HG03159 (cell line): Measurements from ENCODE around the gene TP53TG3B.
"Not testable (repeated sequence)": the region's sequence is repeated elsewhere in the genome, so short reads cannot be mapped to it uniquely, and the experiment has no call there.

Experiments used
- ATAC-seq: cut with Tn5 transposase; IDR thresholded peaks from one replicate; pipeline ENCODE4 v1.9.1; 2021; ENCODE audit warnings: mild to moderate bottlenecking, moderate library complexity; ENCODE audit not compliant: unreplicated experiment

The TP53TG3B gene, protein sequence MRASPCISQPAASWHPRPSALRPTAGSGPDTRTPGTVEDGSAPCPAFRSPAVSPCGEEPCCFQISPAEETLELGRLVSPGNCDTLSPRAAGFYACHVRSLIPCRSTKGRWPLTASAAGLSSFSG

DNA sequence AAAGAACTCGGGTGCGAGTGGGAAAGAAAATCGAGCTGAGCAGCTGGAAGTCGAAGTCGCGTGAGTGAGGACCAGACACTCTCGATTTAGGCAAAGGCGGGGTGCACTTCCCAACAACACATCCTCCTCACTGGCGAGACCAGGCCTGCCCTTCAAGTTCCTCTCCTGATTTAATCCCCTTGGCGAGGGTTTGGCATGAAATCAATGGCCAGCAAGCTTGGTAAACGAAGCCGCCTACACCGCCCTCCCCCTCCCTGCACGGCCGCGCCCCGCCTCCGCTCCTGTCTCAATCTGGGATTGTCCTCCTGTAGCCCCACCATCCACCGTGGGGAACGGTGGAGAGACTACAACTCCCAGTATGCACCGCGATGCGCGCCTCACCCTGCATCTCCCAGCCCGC, at the start of gene TP53TG3B:
TSS of gene TP53TG3B (plus strand) at position 301 of the 400 bp plus-strand sequence. CDS start at position 369, 68 bp downstream.
- ATAC-seq = not testable (repeated sequence)

DNA sequence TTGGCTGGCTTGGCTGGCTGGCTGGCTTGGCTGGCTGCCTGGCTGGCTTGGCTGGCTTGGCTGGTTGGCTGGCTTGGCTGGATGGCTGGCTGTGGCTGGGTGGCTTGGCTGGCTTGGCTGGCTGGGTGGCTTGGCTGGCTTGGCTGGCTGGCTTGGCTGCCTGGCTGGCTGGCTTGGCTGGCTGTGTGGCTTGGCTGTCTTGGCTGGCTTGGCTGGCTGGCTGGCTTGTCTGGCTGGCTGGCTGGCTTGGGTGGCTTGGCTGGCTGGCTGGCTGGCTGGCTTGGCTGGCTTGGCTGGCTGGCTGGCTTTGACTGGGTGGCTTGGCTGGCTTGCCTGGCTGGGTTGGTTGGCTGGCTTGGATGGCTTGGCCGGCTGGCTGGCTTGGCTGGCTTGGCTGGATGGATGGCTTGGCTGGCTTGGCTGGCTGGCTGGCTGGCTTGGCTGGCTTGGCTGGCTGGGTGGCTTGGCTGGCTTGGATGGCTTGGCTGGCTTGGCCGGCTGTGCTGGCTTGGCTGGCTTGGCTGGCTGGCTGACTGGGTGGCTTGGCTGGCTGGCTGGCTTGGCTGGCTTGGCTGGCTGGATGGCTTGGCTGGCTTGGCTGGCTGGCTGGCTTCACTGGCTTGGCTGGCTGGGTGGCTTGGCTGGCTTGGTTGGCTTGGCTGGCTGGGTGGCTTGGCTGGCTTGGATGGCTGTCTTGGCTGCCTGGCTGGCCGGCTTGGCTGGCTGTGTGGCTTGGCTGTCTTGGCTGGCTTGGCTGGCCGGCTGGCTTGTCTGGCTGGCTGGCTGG, 24.2 kb upstream of the TP53TG3B start:
- not testable (repeated sequence) for ATAC-seq

DNA sequence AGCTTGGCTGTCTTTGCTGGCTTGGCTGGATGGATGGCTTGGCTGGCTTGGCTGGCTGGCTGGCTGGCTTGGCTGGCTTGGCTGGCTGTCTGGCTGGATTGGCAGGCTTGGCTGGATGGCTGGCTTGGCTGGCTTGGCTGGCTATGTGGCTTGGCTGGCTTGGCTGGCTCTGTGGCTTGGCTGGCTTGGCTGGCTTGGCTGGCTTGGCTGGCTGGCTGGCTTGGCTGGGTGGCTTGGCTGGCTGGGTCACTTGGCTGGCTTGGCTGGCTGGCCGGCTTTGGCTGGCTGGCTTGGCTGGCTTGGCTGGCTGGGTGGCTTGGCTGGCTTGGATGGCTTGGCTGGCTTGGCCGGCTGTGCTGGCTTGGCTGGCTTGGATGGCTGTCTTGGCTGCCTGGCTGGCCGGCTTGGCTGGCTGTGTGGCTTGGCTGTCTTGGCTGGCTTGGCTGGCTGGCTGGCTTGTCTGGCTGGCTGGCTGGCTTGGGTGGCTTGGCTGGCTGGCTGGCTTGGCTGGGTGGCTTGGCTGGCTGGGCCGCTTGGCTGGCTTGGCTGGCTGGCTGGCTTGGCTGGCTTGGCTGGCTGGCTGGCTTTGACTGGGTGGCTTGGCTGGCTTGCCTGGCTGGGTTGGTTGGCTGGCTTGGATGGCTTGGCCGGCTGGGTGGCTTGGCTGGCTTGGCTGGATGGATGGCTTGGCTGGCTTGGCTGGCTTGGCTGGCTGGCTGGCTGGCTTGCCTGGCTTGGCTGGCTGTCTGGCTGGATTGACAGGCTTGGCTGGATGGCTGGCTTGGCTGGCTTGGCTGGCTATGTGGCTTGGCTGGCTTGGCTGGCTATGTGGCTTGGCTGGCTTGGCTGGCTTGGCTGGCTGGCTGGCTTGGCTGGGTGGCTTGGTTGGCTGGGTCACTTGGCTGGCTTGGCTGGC, 22.8 kb upstream of the TP53TG3B start:
- not testable (repeated sequence) for ATAC-seq

DNA sequence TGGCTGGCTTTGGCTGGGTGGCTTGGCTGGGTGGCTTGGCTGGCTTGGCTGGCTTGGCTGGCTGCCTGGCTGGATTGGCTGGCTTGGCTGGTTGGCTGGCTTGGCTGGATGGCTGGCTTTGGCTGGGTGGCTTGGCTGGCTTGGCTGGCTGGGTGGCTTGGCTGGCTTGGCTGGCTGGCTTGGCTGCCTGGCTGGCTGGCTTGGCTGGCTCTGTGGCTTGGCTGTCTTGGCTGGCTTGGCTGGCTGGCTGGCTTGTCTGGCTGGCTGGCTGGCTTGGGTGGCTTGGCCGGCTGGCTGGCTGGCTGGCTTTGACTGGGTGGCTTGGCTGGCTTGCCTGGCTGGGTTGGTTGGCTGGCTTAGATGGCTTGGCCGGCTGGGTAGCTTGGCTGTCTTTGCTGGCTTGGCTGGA, 22.1 kb upstream of the TP53TG3B start:
- ATAC-seq = not testable (repeated sequence)

DNA sequence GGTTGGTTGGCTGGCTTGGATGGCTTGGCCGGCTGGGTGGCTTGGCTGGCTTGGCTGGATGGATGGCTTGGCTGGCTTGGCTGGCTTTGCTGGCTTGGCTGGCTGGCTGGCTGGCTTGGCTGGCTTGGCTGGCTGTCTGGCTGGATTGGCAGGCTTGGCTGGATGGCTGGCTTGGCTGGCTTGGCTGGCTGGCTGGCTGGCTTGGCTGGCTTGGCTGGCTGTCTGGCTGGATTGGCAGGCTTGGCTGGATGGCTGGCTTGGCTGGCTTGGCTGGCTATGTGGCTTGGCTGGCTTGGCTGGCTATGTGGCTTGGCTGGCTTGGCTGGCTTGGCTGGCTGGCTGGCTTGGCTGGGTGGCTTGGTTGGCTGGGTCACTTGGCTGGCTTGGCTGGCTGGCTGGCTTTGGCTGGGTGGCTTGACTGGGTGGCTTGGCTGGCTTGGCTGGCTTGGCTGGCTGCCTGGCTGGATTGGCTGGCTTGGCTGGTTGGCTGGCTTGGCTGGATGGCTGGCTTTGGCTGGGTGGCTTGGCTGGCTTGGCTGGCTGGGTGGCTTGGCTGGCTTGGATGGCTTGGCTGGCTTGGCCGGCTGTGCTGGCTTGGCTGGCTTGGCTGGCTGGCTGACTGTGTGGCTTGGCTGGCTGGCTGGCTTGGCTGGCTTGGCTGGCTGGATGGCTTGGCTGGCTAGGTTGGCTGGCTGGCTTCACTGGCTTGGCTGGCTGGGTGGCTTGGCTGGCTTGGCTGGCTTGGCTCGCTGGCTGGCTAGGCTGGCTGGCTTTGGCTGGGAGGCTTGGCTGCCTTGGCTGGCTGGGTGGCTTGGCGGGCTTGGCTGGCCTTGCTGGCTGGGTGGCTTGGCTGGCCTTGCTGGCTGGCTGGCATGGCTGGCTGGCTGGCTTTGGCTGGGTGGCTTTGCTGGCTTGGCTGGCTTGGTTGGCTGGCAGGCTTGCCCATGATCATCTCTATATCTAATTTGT, 21.3 kb upstream of the TP53TG3B start:
- ATAC-seq = not testable (repeated sequence)
